ENCODE results near the gene SCGB1C1.
"Not testable (repeated sequence)": the region's sequence is repeated elsewhere in the genome, so short reads cannot be mapped to it uniquely, and the experiment has no call there.

Gene SCGB1C1

GRCh38 chr11:216081-216974, 23.4 kb downstream of the SCGB1C1 start:
- peaks cover 6 to 8% of the 10 kb centered on the region in 2 donors for H3K4me1 Mint-ChIP-seq (ENCODE audit: low read depth in 2 of 2)
- ATAC-seq (replicated peaks): no peak
- no peak overlapping the region for H3K27ac Mint-ChIP-seq
- H3K27me3 Mint-ChIP-seq: no peaks in the 10 kb centered on the region
- H3K9me3 Mint-ChIP-seq: no peaks in the 10 kb centered on the region
- no peak for DNase-seq
- H3K36me3 Mint-ChIP-seq (ENCODE audit: insufficient read depth): peaks cover 38% of the 10 kb centered on the region
- no peak overlapping the region for H3K4me3 Mint-ChIP-seq

DNA sequence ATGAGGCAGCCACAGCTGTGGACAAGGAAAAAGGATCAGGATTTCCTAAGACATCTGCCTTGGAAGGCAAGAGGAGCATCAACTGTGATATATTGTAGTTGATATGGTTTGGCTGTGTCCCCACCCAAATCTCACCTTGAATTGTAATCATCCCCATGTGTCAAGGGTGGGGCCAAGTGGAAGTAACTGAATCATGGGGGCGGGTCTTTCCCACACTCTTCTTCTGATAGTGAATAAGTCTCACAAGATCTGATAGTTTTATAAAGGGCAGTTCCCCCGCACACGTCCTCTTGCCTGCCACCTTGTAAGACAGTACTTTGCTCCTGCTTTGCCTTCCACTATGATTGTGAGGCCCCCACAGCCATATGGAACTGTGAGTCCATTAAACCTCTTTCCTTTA, 24.8 kb downstream of the SCGB1C1 start:
- Mint-ChIP-seq H3K4me1 (ENCODE audit: low read depth in 2 of 2) (peaks cover 4 to 12% of the 10 kb centered on the region in 2 donors), H3K27me3 (no peaks in the 10 kb centered on the region), H3K9me3 (no peaks in the 10 kb centered on the region), H3K4me3 (no peak overlapping the region), H3K27ac (peak overlapping the region in 1 of 2 donors; percentile 36), H3K36me3 (ENCODE audit: insufficient read depth) (peaks cover 32% of the 10 kb centered on the region)
- DNase-seq: no peak
- no peak for ATAC-seq (replicated peaks)

GRCh38 chr11:218815-219593, 26.1 kb downstream of the SCGB1C1 start:
- Mint-ChIP-seq H3K36me3 (ENCODE audit: insufficient read depth) (peaks cover 19% of the 10 kb centered on the region), H3K27ac (no peak overlapping the region), H3K27me3 (no peaks in the 10 kb centered on the region), H3K4me3 (no peak overlapping the region), H3K4me1 (ENCODE audit: low read depth in 2 of 2) (peaks cover 0 to 11% of the 10 kb centered on the region in 2 donors), H3K9me3 (no peaks in the 10 kb centered on the region)
- ATAC-seq (replicated peaks): no peak
- no peak for DNase-seq

- H3K36me3 Mint-ChIP-seq (ENCODE audit: insufficient read depth); H3K9me3 Mint-ChIP-seq; ATAC-seq (replicated peaks); H3K4me1 Mint-ChIP-seq (ENCODE audit: low read depth in 2 of 2); H3K27ac Mint-ChIP-seq; H3K4me3 Mint-ChIP-seq; DNase-seq; H3K27me3 Mint-ChIP-seq: not testable (repeated sequence)
Observed at GRCh38 chr11:220641-221215, 27.9 kb downstream of the SCGB1C1 start.

- no peak for ATAC-seq (replicated peaks)
- H3K36me3 Mint-ChIP-seq (ENCODE audit: insufficient read depth): peaks cover 4% of the 10 kb centered on the region
- H3K4me3 Mint-ChIP-seq: no peak overlapping the region
- H3K27me3 Mint-ChIP-seq: no peaks in the 10 kb centered on the region
- DNase-seq: no peak
- H3K9me3 Mint-ChIP-seq: no peaks in the 10 kb centered on the region
- H3K27ac Mint-ChIP-seq: no peak overlapping the region
- H3K4me1 Mint-ChIP-seq (ENCODE audit: low read depth in 2 of 2): peaks cover 6% of the 10 kb centered on the region in 2 donors
Observed at GRCh38 chr11:221539-221938, 28.7 kb downstream of the SCGB1C1 start.

- Mint-ChIP-seq H3K36me3 (ENCODE audit: insufficient read depth) (peaks cover 4% of the 10 kb centered on the region), H3K4me3 (no peak overlapping the region), H3K27me3 (no peaks in the 10 kb centered on the region), H3K9me3 (no peaks in the 10 kb centered on the region), H3K4me1 (ENCODE audit: low read depth in 2 of 2) (peaks cover 6% of the 10 kb centered on the region in 2 donors), H3K27ac (no peak overlapping the region)
- ATAC-seq (replicated peaks) (no peak), DNase-seq (no peak)
Observed at GRCh38 chr11:221998-222789, 29.3 kb downstream of the SCGB1C1 start.

DNA sequence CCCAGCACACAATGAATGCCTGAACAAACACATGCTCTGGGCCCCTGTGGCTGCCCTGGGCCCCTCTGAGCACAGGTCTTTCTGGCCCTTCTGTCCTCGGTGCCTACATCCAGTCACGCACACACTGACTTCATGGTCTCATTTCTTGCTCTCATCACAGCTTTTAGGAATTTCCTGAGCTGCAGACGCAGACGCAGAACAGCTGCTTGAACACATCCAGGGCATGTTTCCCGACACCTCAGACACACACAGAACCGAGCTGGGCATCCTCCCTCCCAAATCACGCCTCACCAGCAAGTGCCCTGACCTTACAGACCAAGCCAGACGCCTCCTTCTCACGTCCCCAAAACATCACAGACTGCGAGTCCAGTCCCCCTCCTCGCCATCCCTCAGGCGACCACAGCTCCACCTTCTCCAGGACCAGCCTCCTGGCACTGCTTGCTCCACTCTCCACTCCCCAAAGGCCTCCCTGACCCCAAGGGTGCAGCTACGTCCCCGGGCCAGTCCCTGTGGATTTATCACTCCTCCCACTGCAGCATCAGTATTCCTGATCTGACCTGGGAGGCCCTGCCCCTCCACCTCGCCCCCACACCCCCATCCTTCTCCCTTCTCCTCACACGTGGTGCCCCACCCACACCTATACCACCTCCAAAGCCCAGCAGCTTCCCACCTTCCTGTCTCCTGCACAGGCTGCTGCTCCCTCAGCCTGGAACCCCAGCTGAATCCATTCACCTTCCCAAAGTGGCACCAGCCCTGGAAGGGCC, 30.3 kb downstream of the SCGB1C1 start:
- ATAC-seq (replicated peaks): no peak
- H3K9me3 Mint-ChIP-seq: no peaks in the 10 kb centered on the region
- H3K27ac Mint-ChIP-seq: no peak overlapping the region
- peaks cover 7 to 11% of the 10 kb centered on the region in 2 donors for H3K4me1 Mint-ChIP-seq (ENCODE audit: low read depth in 2 of 2)
- peaks cover 4% of the 10 kb centered on the region for H3K36me3 Mint-ChIP-seq (ENCODE audit: insufficient read depth)
- H3K4me3 Mint-ChIP-seq: no peak overlapping the region
- no peaks in the 10 kb centered on the region for H3K27me3 Mint-ChIP-seq
- no peak for DNase-seq

DNA sequence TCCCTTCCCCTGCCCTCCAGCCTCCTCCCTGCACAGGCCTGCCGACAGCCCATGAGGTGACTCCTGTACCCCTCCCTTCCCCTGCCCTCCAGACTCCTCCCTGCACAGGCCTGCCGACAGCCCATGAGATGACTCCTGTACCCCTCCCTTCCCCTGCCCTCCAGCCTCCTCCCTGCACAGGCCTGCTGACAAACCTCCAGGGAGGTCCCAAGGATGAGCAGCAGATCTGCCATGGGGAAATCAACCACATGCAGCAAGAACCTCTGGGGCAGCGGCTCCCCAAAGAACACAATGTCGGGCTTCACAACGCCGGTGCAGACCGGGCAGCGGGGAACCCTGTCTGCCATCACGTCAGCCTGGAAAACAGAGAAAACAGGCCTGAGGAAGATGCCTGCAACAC, 31.0 kb downstream of the SCGB1C1 start:
- no peak for ATAC-seq (replicated peaks)
- H3K27ac Mint-ChIP-seq: no peak overlapping the region
- no peaks in the 10 kb centered on the region for H3K9me3 Mint-ChIP-seq
- no peak overlapping the region for H3K4me3 Mint-ChIP-seq
- peaks cover 4% of the 10 kb centered on the region for H3K36me3 Mint-ChIP-seq (ENCODE audit: insufficient read depth)
- peaks cover 7 to 17% of the 10 kb centered on the region in 2 donors for H3K4me1 Mint-ChIP-seq (ENCODE audit: low read depth in 2 of 2)
- H3K27me3 Mint-ChIP-seq: no peaks in the 10 kb centered on the region
- no peak for DNase-seq

DNA sequence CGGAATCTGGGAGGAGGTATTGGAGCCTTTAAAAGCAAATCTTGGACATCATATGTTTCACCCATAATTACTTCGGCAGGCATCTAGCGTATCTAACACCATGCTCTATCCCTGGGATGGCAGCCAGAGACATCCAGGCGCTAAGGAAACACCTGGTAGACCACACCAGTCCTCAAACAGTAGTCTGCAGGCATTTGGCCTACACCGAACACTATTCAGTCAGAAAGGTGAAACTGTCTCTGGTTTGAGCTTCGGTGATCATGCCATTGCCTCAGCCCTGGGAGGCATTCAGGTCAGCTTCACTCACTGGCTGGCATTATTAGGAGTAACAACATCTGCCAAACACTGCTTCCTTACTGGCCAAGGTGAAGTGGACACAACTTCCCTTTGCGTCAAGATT, 31.5 kb downstream of the SCGB1C1 start:
- Mint-ChIP-seq H3K27ac (no peak overlapping the region), H3K9me3 (no peaks in the 10 kb centered on the region), H3K4me1 (ENCODE audit: low read depth in 2 of 2) (peaks cover 7 to 17% of the 10 kb centered on the region in 2 donors), H3K36me3 (ENCODE audit: insufficient read depth) (peaks cover 7% of the 10 kb centered on the region), H3K27me3 (no peaks in the 10 kb centered on the region), H3K4me3 (no peak overlapping the region)
- no peak for ATAC-seq (replicated peaks)
- DNase-seq: no peak

- no peak overlapping the region for H3K4me3 Mint-ChIP-seq
- peaks cover 10% of the 10 kb centered on the region for H3K36me3 Mint-ChIP-seq (ENCODE audit: insufficient read depth)
- peaks cover 7 to 17% of the 10 kb centered on the region in 2 donors for H3K4me1 Mint-ChIP-seq (ENCODE audit: low read depth in 2 of 2)
- ATAC-seq (replicated peaks): no peak
- no peaks in the 10 kb centered on the region for H3K27me3 Mint-ChIP-seq
- DNase-seq: no peak
- peak overlapping the region in 1 of 2 donors; percentile 39 for H3K27ac Mint-ChIP-seq
- no peaks in the 10 kb centered on the region for H3K9me3 Mint-ChIP-seq
Observed at GRCh38 chr11:225734-226453, 33.0 kb downstream of the SCGB1C1 start.

DNA sequence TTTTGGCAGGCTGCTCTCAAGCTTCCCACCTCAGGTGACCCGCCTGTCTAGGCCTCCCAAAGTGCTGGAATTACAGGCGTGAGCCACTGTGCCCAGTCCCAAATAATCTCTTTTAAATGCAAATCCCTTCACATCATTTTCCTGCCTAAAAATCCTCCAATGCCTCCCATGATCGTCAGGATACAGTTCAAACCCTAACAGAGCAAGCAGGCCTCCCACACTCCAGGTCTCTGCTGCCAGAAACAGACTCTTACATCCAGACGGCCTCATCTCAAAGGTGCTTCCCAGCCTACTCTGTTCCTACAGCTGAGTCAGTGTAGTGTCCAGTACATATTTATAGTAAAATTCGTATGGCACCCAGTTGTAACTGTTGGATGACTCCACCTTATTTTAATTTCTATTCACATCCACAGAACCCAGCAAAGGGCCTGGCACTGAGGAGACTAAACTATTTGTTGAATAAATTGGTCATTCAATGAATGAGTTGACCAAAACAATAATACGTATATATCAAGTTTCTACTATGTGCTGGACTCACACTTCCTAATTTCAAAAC, 35.0 kb downstream of the SCGB1C1 start:
- Mint-ChIP-seq H3K27ac (no peak overlapping the region), H3K4me1 (ENCODE audit: low read depth in 2 of 2) (peaks cover 2 to 20% of the 10 kb centered on the region in 2 donors), H3K36me3 (ENCODE audit: insufficient read depth) (peaks cover 14% of the 10 kb centered on the region), H3K4me3 (no peak overlapping the region), H3K9me3 (no peaks in the 10 kb centered on the region), H3K27me3 (no peaks in the 10 kb centered on the region)
- no peak for ATAC-seq (replicated peaks)
- DNase-seq: no peak

GRCh38 chr11:230431-230830, 37.6 kb downstream of the SCGB1C1 start:
- Mint-ChIP-seq H3K27ac (no peak overlapping the region), H3K4me1 (ENCODE audit: low read depth in 2 of 2) (peaks cover 4 to 27% of the 10 kb centered on the region in 2 donors), H3K36me3 (ENCODE audit: insufficient read depth) (peaks cover 12% of the 10 kb centered on the region), H3K4me3 (no peak overlapping the region), H3K9me3 (no peaks in the 10 kb centered on the region), H3K27me3 (no peaks in the 10 kb centered on the region)
- no peak for DNase-seq
- no peak for ATAC-seq (replicated peaks)

Measured in effector memory CD8-positive, alpha-beta T cell (primary cell).